Astrocyte of the spinal cord (primary cell): Measurements from ENCODE around the gene AHSG.

Source experiments
- DNase-seq: peaks from one replicate; pipeline ENCODE4 v3.0.0; 2011; ENCODE audit warnings: low read depth, low spot score
- H3K4me3 ChIP-seq: 2 replicates; pipeline ENCODE4 v1.5.1; 2011; ENCODE audit warnings: low read depth, mild to moderate bottlenecking, low read length, moderate library complexity
- in situ Hi-C: cut with HindIII; loops from 2 replicates; pipeline ENCODE4 v1.10.0; 2017; ENCODE audit warnings: low sequenced_read_pairs
- TF ChIP-seq, protein P1 (sequence below): IDR thresholded peaks from 2 replicates; pipeline ENCODE4 v1.5.1; 2012; ENCODE audit warnings: low read depth, mild to moderate bottlenecking, low read length, inconsistent platforms

Gene AHSG

DNA sequence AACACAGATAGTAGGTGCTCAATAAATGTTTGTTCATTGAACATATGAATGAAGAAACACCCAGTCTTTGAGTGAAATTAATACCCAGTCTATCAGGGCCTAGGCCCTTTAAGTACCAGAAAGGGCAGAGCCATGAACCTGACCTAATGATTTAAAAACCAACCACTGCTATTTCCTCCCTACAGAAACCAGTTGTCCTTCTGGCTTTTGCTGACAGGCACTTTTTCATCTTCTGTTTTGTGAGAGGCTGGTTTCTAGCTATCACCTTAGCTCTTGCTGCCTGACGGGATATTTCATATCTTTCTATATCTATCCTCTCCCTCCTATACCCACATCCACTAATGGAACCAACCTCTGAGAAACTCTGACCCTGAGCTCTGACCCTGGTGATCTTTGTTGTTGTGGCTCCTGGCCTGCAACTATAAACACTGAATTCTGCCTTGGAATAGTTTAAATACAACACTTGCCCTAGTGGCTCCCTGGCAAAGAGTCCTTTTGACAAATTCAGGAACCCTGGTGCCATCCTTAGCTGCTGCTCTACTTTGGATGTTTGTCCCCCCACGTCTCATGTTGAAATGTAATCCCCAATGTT is 4.1 kb upstream of the AHSG start:
- H3K4me3 ChIP-seq: no peak overlapping the region
- in situ Hi-C loops: no loop called here
- DNase-seq: no peak
- TF ChIP-seq, protein P1, sequence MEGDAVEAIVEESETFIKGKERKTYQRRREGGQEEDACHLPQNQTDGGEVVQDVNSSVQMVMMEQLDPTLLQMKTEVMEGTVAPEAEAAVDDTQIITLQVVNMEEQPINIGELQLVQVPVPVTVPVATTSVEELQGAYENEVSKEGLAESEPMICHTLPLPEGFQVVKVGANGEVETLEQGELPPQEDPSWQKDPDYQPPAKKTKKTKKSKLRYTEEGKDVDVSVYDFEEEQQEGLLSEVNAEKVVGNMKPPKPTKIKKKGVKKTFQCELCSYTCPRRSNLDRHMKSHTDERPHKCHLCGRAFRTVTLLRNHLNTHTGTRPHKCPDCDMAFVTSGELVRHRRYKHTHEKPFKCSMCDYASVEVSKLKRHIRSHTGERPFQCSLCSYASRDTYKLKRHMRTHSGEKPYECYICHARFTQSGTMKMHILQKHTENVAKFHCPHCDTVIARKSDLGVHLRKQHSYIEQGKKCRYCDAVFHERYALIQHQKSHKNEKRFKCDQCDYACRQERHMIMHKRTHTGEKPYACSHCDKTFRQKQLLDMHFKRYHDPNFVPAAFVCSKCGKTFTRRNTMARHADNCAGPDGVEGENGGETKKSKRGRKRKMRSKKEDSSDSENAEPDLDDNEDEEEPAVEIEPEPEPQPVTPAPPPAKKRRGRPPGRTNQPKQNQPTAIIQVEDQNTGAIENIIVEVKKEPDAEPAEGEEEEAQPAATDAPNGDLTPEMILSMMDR: no peak

DNA sequence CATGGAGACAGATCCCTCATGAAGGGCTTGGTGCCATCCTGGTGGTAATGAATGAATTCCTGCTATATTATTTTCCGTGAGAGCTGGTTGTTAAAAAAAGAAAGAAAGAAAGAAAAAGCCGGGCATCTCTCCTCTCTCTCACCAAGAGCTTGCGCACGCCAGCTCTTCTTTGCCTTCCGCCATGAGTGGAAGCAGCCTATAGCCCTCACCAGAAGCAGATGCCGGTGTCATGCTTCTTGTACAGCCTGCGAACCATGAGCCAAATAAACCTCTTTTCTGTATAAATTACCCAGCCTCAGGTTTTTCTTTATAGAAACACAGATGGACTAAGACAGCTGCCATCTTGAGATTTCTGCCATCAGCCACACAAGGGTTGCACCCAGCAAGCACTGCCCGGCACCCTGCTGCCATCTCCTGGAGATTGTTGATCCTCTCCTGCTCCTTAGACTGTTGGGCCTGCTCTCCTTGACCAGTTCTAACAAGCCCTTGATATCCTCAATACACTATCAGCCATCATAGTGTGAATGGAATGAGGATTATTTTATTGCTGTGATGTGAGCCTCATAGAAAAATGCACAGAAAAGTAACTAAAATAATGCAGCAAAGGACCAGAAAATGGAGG is 3.5 kb upstream of the AHSG start:
- H3K4me3 ChIP-seq: no peak overlapping the region
- in situ Hi-C loops: no loop called here
- no peak for DNase-seq
- TF ChIP-seq, protein P1: no peak

DNA sequence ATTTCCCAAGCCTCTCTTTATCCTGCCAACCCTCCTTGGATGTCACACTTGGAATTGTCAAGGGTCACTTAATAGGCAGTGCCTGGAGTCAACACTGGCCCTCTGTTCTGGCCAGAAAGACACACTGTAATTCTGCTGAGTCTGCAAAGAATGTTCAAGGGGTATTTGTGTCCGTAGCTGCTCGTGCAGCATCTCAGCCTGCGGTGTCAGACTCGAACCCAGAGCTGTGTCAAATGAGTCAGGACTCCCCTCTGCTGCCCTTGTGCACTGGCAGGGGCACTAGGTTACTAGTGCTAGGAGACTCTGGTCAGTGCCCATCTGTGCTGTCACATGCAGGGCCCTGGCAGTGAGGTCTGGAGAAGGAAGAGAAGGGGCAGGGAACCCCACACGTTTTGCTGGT is 795 bp upstream of the AHSG start:
- DNase-seq: no peak
- TF ChIP-seq, protein P1: no peak
- in situ Hi-C loops: no loop called here
- no peak overlapping the region for H3K4me3 ChIP-seq

DNA sequence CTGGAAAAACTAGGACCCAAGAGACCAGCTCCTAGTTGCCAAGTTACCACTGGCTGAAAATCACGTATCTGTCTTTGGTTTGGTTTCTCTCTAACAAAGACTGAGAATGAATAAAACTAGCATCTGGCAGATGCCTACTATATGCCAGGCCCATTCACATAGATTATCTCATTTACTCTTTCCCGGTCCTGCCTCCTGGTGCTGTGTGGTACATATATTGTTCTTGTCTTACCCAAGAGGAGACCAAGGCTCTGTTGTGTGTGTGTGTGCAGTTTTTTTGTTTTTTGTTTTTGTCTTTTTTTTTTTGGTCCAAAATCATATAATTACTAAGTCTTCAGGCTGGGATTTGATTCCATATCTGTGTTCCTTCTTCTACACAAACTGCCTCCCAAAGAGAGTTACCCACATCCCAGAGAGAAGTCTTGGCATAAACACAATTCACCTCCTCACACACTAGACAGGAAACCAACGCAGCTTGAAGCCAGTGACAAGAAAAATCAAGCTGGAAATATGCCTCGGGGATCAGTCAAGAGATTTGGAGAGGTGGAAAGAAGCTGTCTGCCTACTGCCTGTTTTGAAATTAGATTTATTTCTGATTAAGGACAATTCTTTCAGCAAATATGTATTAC is 891 bp downstream of the AHSG start:
- peak; percentile 5 for DNase-seq
- H3K4me3 ChIP-seq: no peak overlapping the region
- TF ChIP-seq, protein P1: no peak
- in situ Hi-C loops: no loop called here

DNA sequence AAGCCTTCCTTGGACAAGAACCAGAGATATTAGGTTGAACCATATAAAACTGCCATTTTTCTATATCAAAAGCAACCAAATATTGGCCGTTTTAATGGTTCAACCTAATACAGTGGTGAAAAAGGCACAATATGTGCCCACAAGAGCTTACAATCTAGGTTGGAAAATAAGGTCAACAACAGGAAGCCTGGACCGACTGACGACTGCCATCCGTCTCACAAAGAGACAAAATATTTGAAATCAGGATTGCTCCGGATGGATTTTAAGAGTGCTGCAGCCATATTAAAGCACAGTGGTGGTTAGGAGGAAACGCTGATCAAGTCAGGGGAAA is 1.4 kb downstream of the AHSG start:
- TF ChIP-seq, protein P1: no peak
- H3K4me3 ChIP-seq: no peak overlapping the region
- DNase-seq: no peak
- in situ Hi-C loops: no loop called here

DNA sequence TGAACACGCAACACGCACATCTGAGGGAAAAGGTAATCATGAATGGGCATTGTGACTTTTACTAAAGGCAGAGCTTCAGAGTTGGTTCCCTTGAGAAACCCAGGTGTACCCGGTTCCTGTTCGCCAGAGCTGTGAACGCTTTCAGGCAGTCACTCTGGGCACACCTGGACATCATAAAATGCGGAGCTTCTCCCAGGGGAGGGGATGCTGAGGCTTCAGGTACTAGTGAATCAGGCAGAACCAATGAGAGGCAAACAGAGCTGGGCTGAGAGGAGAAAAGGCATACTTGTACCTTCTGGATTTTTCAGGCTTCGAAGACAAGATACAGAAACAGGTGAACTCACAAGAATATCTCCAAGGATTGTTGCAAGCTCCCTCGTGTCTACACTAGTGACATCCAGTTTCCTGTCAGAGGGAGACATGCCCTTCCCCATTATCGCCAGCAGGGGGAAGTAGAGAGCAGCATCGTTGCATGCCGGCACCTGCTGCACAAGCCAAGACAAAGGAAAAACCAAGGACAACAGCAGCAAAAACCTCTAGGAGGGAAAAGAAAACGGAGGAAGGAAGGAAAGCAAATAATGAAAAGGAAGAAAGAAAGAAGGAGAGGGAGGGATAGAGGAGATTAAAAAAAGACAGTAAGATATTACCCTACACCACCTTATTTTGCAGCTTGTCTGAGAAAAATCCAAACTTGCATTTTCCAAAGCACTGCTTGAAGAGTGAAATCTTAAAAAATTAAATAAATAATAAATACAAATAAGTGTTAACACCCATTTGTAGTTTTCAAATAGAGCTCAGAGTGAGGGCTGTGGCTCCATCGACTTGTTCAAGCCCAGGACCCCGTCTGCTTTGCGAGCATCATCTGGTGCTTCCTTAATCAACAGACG is 2.0 kb downstream of the AHSG start:
- no peak overlapping the region for H3K4me3 ChIP-seq
- in situ Hi-C loops: no loop called here
- peak; percentile 71 for DNase-seq
- TF ChIP-seq, protein P1: peak; percentile 99
